MM.1S (cell line): ENCODE data around the gene CEP85L.

Experiments
- EZH2 ChIP-seq: fragments of 300-600 bp; sonication (generic); optimal IDR thresholded peaks from 2 replicates; pipeline ENCODE3; 2017; ENCODE audit warnings: low read depth, mild to moderate bottlenecking, antibody characterized with exemption, low read length, mixed read lengths
- EZH2phosphoT487 ChIP-seq: fragments of 300-600 bp; sonication (generic); IDR thresholded peaks from 2 replicates; pipeline ENCODE4 v1.6.1; 2018; ENCODE audit warnings: antibody characterized with exemption, low read length
- TF ChIP-seq, protein P1 (sequence below): fragments of 300-600 bp; sonication (generic); IDR thresholded peaks from 2 replicates; pipeline ENCODE4 v1.5.1; 2016; ENCODE audit warnings: antibody characterized with exemption, low read length, mixed read lengths

DNA sequence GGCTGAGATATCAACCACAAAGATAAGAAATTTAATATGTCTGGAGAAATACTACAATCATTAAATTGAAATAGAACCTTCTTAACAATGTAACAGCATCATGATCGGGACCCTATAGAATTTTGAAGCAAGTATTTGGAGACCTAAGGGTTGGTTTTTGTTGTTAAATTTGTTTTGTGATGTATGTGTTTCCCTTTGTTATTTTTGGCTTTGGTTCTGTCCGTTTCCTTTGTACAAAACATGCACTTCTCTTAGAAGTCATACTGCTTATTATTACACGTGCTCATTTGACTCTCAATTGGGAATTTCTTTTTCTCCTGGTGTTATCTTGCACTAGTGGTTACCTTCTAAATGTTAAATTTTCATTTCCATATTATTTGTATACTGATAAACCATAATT, 107.3 kb downstream of the CEP85L start:
- TF ChIP-seq, protein P1, sequence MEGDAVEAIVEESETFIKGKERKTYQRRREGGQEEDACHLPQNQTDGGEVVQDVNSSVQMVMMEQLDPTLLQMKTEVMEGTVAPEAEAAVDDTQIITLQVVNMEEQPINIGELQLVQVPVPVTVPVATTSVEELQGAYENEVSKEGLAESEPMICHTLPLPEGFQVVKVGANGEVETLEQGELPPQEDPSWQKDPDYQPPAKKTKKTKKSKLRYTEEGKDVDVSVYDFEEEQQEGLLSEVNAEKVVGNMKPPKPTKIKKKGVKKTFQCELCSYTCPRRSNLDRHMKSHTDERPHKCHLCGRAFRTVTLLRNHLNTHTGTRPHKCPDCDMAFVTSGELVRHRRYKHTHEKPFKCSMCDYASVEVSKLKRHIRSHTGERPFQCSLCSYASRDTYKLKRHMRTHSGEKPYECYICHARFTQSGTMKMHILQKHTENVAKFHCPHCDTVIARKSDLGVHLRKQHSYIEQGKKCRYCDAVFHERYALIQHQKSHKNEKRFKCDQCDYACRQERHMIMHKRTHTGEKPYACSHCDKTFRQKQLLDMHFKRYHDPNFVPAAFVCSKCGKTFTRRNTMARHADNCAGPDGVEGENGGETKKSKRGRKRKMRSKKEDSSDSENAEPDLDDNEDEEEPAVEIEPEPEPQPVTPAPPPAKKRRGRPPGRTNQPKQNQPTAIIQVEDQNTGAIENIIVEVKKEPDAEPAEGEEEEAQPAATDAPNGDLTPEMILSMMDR: no peak
- TF ChIP-seq EZH2 (no peak), EZH2phosphoT487 (no peak)
